Measurements from ENCODE around the gene GTPBP1.

Gene GTPBP1

GRCh38 chr22:38766076-38766777 lies 60.5 kb downstream of the GTPBP1 start:
- Histone ChIP-seq H2AK5ac (ENCODE audit: low read length) (no peak overlapping the region), H2BK120ac (ENCODE audit: low read depth, low read length) (no peak overlapping the region), H3K23ac (ENCODE audit: low read length) (no peak overlapping the region), H3K79me2 (ENCODE audit: control insufficient read depth, insufficient read depth, low read length) (no peaks in the 10 kb centered on the region), H3K4ac (ENCODE audit: low read depth, low read length) (no peak overlapping the region), H2BK5ac (ENCODE audit: low read length) (no peak overlapping the region), H3K18ac (ENCODE audit: low read length) (no peak overlapping the region), H4K8ac (ENCODE audit: low read depth, low read length) (no peak overlapping the region), H3K27ac (ENCODE audit: low read depth, low read length) (no peak overlapping the region), H3K4me2 (ENCODE audit: low read length) (no peak overlapping the region), H3K56ac (ENCODE audit: low read length) (no peak overlapping the region), H4K5ac (ENCODE audit: low read length) (no peak overlapping the region), H3K36me3 (ENCODE audit: control insufficient read depth, insufficient read depth, low read length) (no peaks in the 10 kb centered on the region), H3K4me1 (ENCODE audit: control insufficient read depth, low read depth, low read length) (no peaks in the 10 kb centered on the region), H3K9ac (ENCODE audit: low read length) (no peak overlapping the region), H3K4me3 (ENCODE audit: low read length) (no peak overlapping the region), H2BK15ac (replicated peaks; ENCODE audit: low read depth) (no peak overlapping the region), H3K27me3 (ENCODE audit: insufficient read depth, low read length, poor library complexity) (no peaks in the 10 kb centered on the region), H3K79me1 (ENCODE audit: low read length) (no peaks in the 10 kb centered on the region)
- DNase-seq, result peak; percentile 89
- WGBS (ENCODE audit: extremely low coverage, insufficient coverage, low lambda C conversion rate), result no CpG with 5 or more reads among the region's 14 CpGs

DNA sequence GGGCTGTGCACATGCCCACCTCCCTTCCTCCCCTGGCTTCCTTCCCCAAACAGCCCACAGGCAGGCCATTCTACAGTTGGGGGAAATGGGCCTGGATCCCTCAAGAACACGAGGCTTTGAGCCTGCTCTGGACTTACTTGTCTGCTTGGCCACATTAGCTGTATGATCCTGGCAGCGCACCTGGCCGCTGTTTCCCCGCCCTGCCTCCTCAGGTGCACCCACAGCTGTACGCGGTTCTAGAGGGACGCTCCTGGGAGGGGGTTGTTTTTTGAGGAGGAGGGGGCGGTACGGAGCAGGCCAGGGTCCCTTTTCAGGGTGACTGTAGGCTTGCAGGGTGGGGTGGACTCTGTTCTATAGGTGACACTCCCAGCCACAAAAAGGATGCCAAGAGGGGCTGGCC lies 61.6 kb downstream of the GTPBP1 start:
- Histone ChIP-seq H3K23ac (ENCODE audit: low read length) (no peak overlapping the region), H3K36me3 (ENCODE audit: control insufficient read depth, insufficient read depth, low read length) (no peaks in the 10 kb centered on the region), H3K79me1 (ENCODE audit: low read length) (no peaks in the 10 kb centered on the region), H2BK5ac (ENCODE audit: low read length) (no peak overlapping the region), H2BK15ac (replicated peaks; ENCODE audit: low read depth) (no peak overlapping the region), H3K4ac (ENCODE audit: low read depth, low read length) (no peak overlapping the region), H3K4me1 (ENCODE audit: control insufficient read depth, low read depth, low read length) (no peaks in the 10 kb centered on the region), H2BK120ac (ENCODE audit: low read depth, low read length) (no peak overlapping the region), H2AK5ac (ENCODE audit: low read length) (no peak overlapping the region), H4K5ac (ENCODE audit: low read length) (no peak overlapping the region), H3K27me3 (ENCODE audit: insufficient read depth, low read length, poor library complexity) (no peaks in the 10 kb centered on the region), H3K9ac (ENCODE audit: low read length) (no peak overlapping the region), H3K27ac (ENCODE audit: low read depth, low read length) (no peak overlapping the region), H3K56ac (ENCODE audit: low read length) (no peak overlapping the region), H3K79me2 (ENCODE audit: control insufficient read depth, insufficient read depth, low read length) (no peaks in the 10 kb centered on the region), H3K18ac (ENCODE audit: low read length) (no peak overlapping the region), H3K4me3 (ENCODE audit: low read length) (no peak overlapping the region), H4K8ac (ENCODE audit: low read depth, low read length) (no peak overlapping the region), H3K4me2 (ENCODE audit: low read length) (no peak overlapping the region)
- no peak for DNase-seq
- WGBS (ENCODE audit: extremely low coverage, insufficient coverage, low lambda C conversion rate), result no CpG with 5 or more reads among the region's 9 CpGs

DNA sequence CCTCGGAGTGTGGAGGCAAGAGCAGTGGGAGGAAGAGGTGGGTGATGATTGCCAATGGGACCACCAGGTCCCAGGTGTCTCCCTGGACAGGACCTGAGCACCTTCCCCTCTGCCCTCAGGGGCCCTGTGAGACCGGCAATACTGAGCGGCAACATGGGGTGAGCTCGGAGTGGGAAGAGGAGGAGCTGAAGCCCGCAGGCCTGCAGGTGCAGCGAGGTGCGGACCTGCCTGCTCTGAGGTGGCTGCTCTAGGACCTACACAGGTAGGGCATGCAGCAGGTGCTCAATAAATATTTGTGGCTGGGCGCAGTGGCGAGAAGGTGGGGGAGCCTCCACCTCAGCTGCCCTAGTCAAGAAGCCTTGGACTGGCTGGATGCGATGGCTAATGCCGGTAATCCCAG lies 62.3 kb downstream of the GTPBP1 start:
- H3K9ac ChIP-seq (ENCODE audit: low read length), result no peak overlapping the region
- H3K27me3 ChIP-seq (ENCODE audit: insufficient read depth, low read length, poor library complexity), result no peaks in the 10 kb centered on the region
- H2BK120ac ChIP-seq (ENCODE audit: low read depth, low read length), result no peak overlapping the region
- H2BK5ac ChIP-seq (ENCODE audit: low read length), result no peak overlapping the region
- no peak overlapping the region for H3K27ac ChIP-seq (ENCODE audit: low read depth, low read length)
- H4K5ac ChIP-seq (ENCODE audit: low read length), result no peak overlapping the region
- H3K79me1 ChIP-seq (ENCODE audit: low read length), result no peaks in the 10 kb centered on the region
- no peak overlapping the region for H3K18ac ChIP-seq (ENCODE audit: low read length)
- H4K8ac ChIP-seq (ENCODE audit: low read depth, low read length), result no peak overlapping the region
- no CpG with 5 or more reads among the region's 11 CpGs for WGBS (ENCODE audit: extremely low coverage, insufficient coverage, low lambda C conversion rate)
- H3K4me2 ChIP-seq (ENCODE audit: low read length), result no peak overlapping the region
- no peak overlapping the region for H2BK15ac ChIP-seq (replicated peaks; ENCODE audit: low read depth)
- no peaks in the 10 kb centered on the region for H3K4me1 ChIP-seq (ENCODE audit: control insufficient read depth, low read depth, low read length)
- no peak overlapping the region for H3K4ac ChIP-seq (ENCODE audit: low read depth, low read length)
- no peak overlapping the region for H2AK5ac ChIP-seq (ENCODE audit: low read length)
- DNase-seq, result no peak
- no peaks in the 10 kb centered on the region for H3K79me2 ChIP-seq (ENCODE audit: control insufficient read depth, insufficient read depth, low read length)
- no peak overlapping the region for H3K56ac ChIP-seq (ENCODE audit: low read length)
- no peak overlapping the region for H3K23ac ChIP-seq (ENCODE audit: low read length)
- no peaks in the 10 kb centered on the region for H3K36me3 ChIP-seq (ENCODE audit: control insufficient read depth, insufficient read depth, low read length)
- H3K4me3 ChIP-seq (ENCODE audit: low read length), result no peak overlapping the region

GRCh38 chr22:38770257-38770949 lies 64.7 kb downstream of the GTPBP1 start:
- no peaks in the 10 kb centered on the region for H3K79me1 ChIP-seq (ENCODE audit: low read length)
- DNase-seq, result no peak

DNA sequence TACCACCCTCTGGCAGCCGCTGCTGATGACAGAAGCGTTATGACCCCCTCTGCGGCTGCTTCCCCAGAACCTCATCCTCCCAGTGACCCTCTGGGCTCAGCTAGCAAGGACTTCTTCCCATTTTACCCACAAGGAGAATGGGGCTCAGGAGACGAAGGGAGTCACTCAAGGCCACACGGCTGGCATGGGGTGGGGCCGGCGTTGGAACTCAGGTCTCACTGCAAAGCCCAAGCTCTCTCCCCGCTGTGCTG lies 66.8 kb downstream of the GTPBP1 start:
- no peak for DNase-seq
- H3K23ac ChIP-seq (ENCODE audit: low read length), result no peak overlapping the region
- WGBS (ENCODE audit: extremely low coverage, insufficient coverage, low lambda C conversion rate), result no CpG with 5 or more reads among the region's 8 CpGs

More at GRCh38 chr22:38770257-38770949, 64.7 kb downstream of the GTPBP1 start:
- Histone ChIP-seq H3K79me2 (ENCODE audit: control insufficient read depth, insufficient read depth, low read length) (no peaks in the 10 kb centered on the region), H2BK5ac (ENCODE audit: low read length) (no peak overlapping the region), H3K4me3 (ENCODE audit: low read length) (no peak overlapping the region), H3K27me3 (ENCODE audit: insufficient read depth, low read length, poor library complexity) (no peaks in the 10 kb centered on the region), H4K5ac (ENCODE audit: low read length) (no peak overlapping the region), H3K23ac (ENCODE audit: low read length) (no peak overlapping the region), H3K4ac (ENCODE audit: low read depth, low read length) (no peak overlapping the region), H2BK15ac (replicated peaks; ENCODE audit: low read depth) (no peak overlapping the region), H2BK120ac (ENCODE audit: low read depth, low read length) (no peak overlapping the region), H3K4me2 (ENCODE audit: low read length) (no peak overlapping the region), H3K9ac (ENCODE audit: low read length) (no peak overlapping the region), H3K18ac (ENCODE audit: low read length) (no peak overlapping the region), H2AK5ac (ENCODE audit: low read length) (no peak overlapping the region), H3K56ac (ENCODE audit: low read length) (no peak overlapping the region), H4K8ac (ENCODE audit: low read depth, low read length) (no peak overlapping the region), H3K36me3 (ENCODE audit: control insufficient read depth, insufficient read depth, low read length) (no peaks in the 10 kb centered on the region), H3K4me1 (ENCODE audit: control insufficient read depth, low read depth, low read length) (no peaks in the 10 kb centered on the region), H3K27ac (ENCODE audit: low read depth, low read length) (no peak overlapping the region)
- no CpG with 5 or more reads among the region's 16 CpGs for WGBS (ENCODE audit: extremely low coverage, insufficient coverage, low lambda C conversion rate)

More for the DNA sequence above, 66.8 kb downstream of the GTPBP1 start:
- Histone ChIP-seq H3K4ac (ENCODE audit: low read depth, low read length) (no peak overlapping the region), H3K79me2 (ENCODE audit: control insufficient read depth, insufficient read depth, low read length) (no peaks in the 10 kb centered on the region), H3K18ac (ENCODE audit: low read length) (no peak overlapping the region), H2BK15ac (replicated peaks; ENCODE audit: low read depth) (no peak overlapping the region), H3K4me1 (ENCODE audit: control insufficient read depth, low read depth, low read length) (no peaks in the 10 kb centered on the region), H3K36me3 (ENCODE audit: control insufficient read depth, insufficient read depth, low read length) (no peaks in the 10 kb centered on the region), H2AK5ac (ENCODE audit: low read length) (no peak overlapping the region), H4K8ac (ENCODE audit: low read depth, low read length) (no peak overlapping the region), H3K4me3 (ENCODE audit: low read length) (no peak overlapping the region), H3K56ac (ENCODE audit: low read length) (no peak overlapping the region), H3K27ac (ENCODE audit: low read depth, low read length) (no peak overlapping the region), H3K79me1 (ENCODE audit: low read length) (no peaks in the 10 kb centered on the region), H3K27me3 (ENCODE audit: insufficient read depth, low read length, poor library complexity) (no peaks in the 10 kb centered on the region), H3K9ac (ENCODE audit: low read length) (no peak overlapping the region), H4K5ac (ENCODE audit: low read length) (no peak overlapping the region), H3K4me2 (ENCODE audit: low read length) (no peak overlapping the region), H2BK120ac (ENCODE audit: low read depth, low read length) (no peak overlapping the region), H2BK5ac (ENCODE audit: low read length) (no peak overlapping the region)

All from mesendoderm (in vitro differentiated cells).